Kidney epithelial cell (primary cell): ENCODE data around the gene HIRA. TPM values are rescaled to one million over a fixed set of nuclear protein-coding genes. Genes with fewer than 3 reads are reported as not detected.

Source experiments
- DNase-seq: peaks from one replicate; pipeline ENCODE4 v3.0.0-alpha.2; 2010; ENCODE audit warnings: low read depth
- H3K27me3 ChIP-seq: 2 replicates; pipeline ENCODE4 v1.6.0; 2011; ENCODE audit warnings: low read length; ENCODE audit not compliant: control insufficient read depth, insufficient read depth
- H3K36me3 ChIP-seq: 2 replicates; pipeline ENCODE4 v1.5.1; 2011; ENCODE audit warnings: low read length; ENCODE audit not compliant: control insufficient read depth, insufficient read depth
- H3K4me3 ChIP-seq: 2 replicates; pipeline ENCODE4 v1.5.1; 2011; ENCODE audit warnings: low read depth, mild to moderate bottlenecking, control low read depth, low read length
- total RNA-seq: library from RNA; depleted of rRNA; stranded (reverse); fragments of >200 nt; gene quantifications from 2 replicates; pipeline ENCODE4 v1.2.3, GENCODE V29; 2015
- TF ChIP-seq, protein P1 (sequence below): IDR thresholded peaks from 2 replicates; pipeline ENCODE4 v1.5.1; 2011; ENCODE audit warnings: mild to moderate bottlenecking, moderate library complexity, low read length, control low read depth, inconsistent platforms; ENCODE audit not compliant: insufficient read depth, poor library complexity, severe bottlenecking

Gene HIRA, protein sequence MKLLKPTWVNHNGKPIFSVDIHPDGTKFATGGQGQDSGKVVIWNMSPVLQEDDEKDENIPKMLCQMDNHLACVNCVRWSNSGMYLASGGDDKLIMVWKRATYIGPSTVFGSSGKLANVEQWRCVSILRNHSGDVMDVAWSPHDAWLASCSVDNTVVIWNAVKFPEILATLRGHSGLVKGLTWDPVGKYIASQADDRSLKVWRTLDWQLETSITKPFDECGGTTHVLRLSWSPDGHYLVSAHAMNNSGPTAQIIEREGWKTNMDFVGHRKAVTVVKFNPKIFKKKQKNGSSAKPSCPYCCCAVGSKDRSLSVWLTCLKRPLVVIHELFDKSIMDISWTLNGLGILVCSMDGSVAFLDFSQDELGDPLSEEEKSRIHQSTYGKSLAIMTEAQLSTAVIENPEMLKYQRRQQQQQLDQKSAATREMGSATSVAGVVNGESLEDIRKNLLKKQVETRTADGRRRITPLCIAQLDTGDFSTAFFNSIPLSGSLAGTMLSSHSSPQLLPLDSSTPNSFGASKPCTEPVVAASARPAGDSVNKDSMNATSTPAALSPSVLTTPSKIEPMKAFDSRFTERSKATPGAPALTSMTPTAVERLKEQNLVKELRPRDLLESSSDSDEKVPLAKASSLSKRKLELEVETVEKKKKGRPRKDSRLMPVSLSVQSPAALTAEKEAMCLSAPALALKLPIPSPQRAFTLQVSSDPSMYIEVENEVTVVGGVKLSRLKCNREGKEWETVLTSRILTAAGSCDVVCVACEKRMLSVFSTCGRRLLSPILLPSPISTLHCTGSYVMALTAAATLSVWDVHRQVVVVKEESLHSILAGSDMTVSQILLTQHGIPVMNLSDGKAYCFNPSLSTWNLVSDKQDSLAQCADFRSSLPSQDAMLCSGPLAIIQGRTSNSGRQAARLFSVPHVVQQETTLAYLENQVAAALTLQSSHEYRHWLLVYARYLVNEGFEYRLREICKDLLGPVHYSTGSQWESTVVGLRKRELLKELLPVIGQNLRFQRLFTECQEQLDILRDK
- 31.8 and 35.5 TPM in 2 replicates for total RNA-seq

DNA sequence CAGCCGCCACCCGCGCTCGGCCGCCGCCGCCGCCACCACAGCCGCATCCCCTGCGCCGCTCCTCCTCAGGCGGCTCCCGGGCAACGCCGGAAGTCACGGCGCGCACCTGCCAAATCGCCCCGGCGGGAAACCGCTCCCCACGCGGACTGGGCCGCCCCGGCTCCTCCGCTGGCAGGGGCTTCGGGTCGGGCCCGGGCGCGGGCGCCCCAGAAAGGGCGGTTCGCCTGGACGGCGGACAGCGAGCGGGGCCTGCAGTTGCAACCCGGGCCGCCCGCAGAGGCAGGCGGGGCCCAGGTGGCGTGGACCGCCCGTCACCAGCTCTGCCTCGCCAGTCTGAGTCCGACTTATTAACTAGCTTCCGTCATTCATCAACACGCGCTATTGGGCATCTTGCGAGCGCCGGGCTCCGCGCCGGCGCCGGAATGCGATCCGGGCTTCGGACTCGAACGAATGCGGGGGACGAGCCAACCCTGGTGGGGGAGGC lies at the start of gene HIRA:
Gene HIRA (minus strand): TSS at position 85 of the 484 bp plus-strand sequence. CDS start 257 bp downstream, outside the sequence.
- H3K4me3 ChIP-seq = peak within 1 kb of the TSS; percentile 64
- H3K36me3 ChIP-seq = no peaks in the 10 kb centered on the region
- no peak for DNase-seq
- TF ChIP-seq, protein P1, sequence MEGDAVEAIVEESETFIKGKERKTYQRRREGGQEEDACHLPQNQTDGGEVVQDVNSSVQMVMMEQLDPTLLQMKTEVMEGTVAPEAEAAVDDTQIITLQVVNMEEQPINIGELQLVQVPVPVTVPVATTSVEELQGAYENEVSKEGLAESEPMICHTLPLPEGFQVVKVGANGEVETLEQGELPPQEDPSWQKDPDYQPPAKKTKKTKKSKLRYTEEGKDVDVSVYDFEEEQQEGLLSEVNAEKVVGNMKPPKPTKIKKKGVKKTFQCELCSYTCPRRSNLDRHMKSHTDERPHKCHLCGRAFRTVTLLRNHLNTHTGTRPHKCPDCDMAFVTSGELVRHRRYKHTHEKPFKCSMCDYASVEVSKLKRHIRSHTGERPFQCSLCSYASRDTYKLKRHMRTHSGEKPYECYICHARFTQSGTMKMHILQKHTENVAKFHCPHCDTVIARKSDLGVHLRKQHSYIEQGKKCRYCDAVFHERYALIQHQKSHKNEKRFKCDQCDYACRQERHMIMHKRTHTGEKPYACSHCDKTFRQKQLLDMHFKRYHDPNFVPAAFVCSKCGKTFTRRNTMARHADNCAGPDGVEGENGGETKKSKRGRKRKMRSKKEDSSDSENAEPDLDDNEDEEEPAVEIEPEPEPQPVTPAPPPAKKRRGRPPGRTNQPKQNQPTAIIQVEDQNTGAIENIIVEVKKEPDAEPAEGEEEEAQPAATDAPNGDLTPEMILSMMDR = no peak
- H3K27me3 ChIP-seq = no peaks in the 10 kb centered on the region

DNA sequence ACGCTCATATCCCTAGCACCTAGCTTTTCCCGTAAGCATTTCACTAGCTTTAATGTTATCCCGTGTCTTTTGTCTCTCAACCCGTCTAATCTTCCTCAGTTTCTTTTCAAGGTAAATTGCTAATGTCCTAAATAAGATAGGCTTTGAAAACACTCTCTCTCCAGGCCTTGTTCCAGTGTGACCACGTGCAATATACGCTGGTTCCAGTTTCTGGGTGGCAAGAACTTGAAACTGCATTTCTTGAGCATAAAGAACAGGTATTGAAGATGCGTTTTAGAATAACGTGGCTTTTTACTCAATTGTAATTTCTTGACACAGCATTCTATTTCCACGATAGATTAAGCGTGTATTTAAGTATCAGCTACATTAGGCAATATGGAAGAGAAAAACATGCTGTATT lies 49.3 kb upstream of the HIRA start:
- H3K36me3 ChIP-seq = peaks cover 1% of the 10 kb centered on the region
- TF ChIP-seq, protein P1 = no peak
- H3K4me3 ChIP-seq = peak overlapping the region; percentile 92
- H3K27me3 ChIP-seq = no peaks in the 10 kb centered on the region
- no peak for DNase-seq

DNA sequence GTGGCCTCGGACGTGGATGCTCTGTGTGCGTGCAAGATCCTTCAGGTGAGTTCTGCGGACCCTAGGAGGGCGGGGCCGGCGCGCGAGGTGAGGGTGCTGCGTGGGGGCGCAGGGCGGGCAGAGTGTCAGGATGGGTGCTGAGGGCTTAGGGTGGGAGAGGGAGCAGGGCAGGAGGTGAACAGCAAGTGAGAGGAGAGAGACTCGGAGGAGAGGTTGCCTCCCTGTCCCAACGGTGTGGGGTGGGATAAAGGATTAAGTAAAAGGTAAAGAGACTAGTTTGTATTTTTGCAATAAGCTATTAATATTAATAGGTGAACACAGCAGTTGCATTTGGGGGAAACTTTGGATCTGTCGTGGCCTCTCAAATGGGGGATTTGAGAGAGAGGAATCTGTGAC lies 48.6 kb upstream of the HIRA start:
- TF ChIP-seq, protein P1 = no peak
- peak overlapping the region; percentile 92 for H3K4me3 ChIP-seq
- H3K27me3 ChIP-seq = no peaks in the 10 kb centered on the region
- H3K36me3 ChIP-seq = no peaks in the 10 kb centered on the region
- DNase-seq = no peak

DNA sequence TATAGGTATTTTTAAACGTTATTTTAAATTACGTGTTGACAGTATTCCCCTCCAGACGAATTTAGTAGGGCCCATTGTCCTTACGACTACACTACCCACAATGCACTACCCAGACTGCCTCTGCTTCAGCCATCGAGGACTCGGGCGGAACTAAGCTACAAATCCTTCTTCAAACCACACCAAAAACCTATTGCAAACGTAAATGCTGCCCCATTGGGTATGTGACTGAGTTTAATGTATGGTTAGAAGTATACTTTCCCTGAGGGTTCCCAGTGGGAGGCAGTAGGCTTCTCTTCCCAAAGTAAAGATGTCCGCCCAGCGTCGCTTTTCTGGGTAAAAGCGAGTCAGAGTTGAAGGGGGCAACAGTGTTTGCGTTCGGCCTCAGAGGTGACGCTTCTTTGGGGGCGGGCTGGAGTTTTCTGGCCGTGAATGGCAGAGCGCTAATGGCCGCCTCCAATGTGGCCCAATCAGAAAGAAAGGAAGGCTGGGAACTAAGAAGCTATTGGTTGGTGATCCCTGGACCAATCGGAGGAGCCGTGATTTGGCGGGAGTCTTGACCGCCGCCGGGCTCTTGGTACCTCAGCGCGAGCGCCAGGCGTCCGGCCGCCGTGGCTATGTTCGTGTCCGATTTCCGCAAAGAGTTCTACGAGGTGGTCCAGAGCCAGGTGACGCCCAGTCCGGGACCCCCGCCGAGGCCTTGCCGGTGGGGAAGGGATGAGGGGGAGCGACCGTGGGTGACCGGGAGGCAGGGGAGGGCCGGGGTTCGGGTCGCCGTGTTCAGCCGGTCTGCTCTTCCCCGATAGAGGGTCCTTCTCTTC lies 48.0 kb upstream of the HIRA start, which contains the start of gene CDC45:
Gene CDC45 (plus strand): TSS at position 566 of the 818 bp plus-strand sequence. CDS start 49 bp downstream, at position 615.
- TF ChIP-seq, protein P1 = no peak
- Histone ChIP-seq H3K36me3 (no peaks in the 10 kb centered on the region), H3K4me3 (peak within 1 kb of the TSS; percentile 97), H3K27me3 (no peaks in the 10 kb centered on the region)
- DNase-seq = peak; percentile 95

DNA sequence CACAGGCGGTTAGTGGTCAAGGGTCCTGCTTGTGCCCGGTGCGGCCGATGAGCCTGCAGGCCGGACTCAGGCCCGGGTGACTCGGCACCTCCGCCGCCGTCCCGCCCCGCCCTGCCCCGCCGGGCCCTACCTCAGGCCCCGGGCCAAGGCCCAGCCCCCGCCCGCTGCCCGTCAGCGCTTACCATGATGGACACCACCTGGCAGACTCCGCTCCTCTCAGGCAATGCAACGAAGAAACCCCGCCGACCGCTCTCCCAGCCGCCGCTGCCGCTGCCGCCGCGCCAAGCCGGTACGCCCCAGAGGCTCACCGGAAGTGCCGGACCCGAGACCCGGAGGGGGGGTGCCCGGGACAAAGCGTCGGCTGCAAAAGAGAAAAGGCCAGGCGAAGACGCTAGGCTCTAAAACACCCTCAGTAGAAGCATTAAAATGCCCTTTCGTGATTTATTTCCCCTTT lies 47.4 kb upstream of the HIRA start, which contains the start of gene UFD1:
Gene UFD1 (minus strand): TSS at position 293 of the 454 bp plus-strand sequence. CDS start 108 bp downstream, at position 185.
- peak; percentile 25 for DNase-seq
- peak within 1 kb of the TSS; percentile 97 for H3K4me3 ChIP-seq
- TF ChIP-seq, protein P1 = no peak
- no peaks in the 10 kb centered on the region for H3K36me3 ChIP-seq
- H3K27me3 ChIP-seq = no peaks in the 10 kb centered on the region
